Mesenteric fat pad (tissue), 1 donor: ENCODE results near the gene STX18. TPM values are rescaled to one million over a fixed set of nuclear protein-coding genes. Genes with fewer than 3 reads are reported as not detected.
"Not testable (repeated sequence)": the region's sequence is repeated elsewhere in the genome, so short reads cannot be mapped to it uniquely, and the experiment has no call there.

Experiments
- DNase-seq: peaks from one replicate; pipeline ENCODE4 v3.0.0-alpha.2; 2020; ENCODE audit warnings: low spot score
- total RNA-seq: library from RNA; stranded (reverse); fragmentation: NEBNext Ultra II Directional; extraction: Animal tissue kit (Norgen Biotek cat#: 25700); gene quantifications from one replicate; pipeline ENCODE4 v1.2.1, GENCODE V29; 2021
- donor health status: DM: yes; HTN: yes; CAD: no.

Gene STX18
- total RNA-seq, 1 donor from 2014 or later = 24.1 TPM

- DNase-seq = no peak
These were observed 60.4 kb downstream of the STX18 start for GRCh38 chr4:4481399-4481994.

- DNase-seq = no peak
These were observed 61.0 kb downstream of the STX18 start for GRCh38 chr4:4480685-4481398.

- DNase-seq = no peak
These were observed 61.6 kb downstream of the STX18 start for GRCh38 chr4:4480205-4480604.

- DNase-seq = no peak
These were observed 62.5 kb downstream of the STX18 start for GRCh38 chr4:4479366-4479765.

GRCh38 chr4:4477796-4478195, 64.1 kb downstream of the STX18 start:
- DNase-seq = no peak

GRCh38 chr4:4477391-4477790, 64.5 kb downstream of the STX18 start:
- no peak for DNase-seq

GRCh38 chr4:4474476-4474875, 67.4 kb downstream of the STX18 start:
- no peak for DNase-seq

GRCh38 chr4:4472344-4472958, 69.4 kb downstream of the STX18 start:
- DNase-seq = no peak

- DNase-seq = no peak
These were observed 70.7 kb downstream of the STX18 start for GRCh38 chr4:4471195-4471594.

GRCh38 chr4:4470208-4470607, 71.6 kb downstream of the STX18 start:
- no peak for DNase-seq

- not testable (repeated sequence) for DNase-seq
These were observed 76.6 kb downstream of the STX18 start for GRCh38 chr4:4465238-4465637.

GRCh38 chr4:4462970-4463369, 78.9 kb downstream of the STX18 start:
- no peak for DNase-seq

- no peak for DNase-seq
These were observed 80.0 kb downstream of the STX18 start for GRCh38 chr4:4461850-4462249.

GRCh38 chr4:4461178-4461577, 80.7 kb downstream of the STX18 start:
- no peak for DNase-seq

- no peak for DNase-seq
These were observed 81.1 kb downstream of the STX18 start for GRCh38 chr4:4460759-4461158.

- no peak for DNase-seq
These were observed 82.7 kb downstream of the STX18 start for GRCh38 chr4:4459181-4459580.

- no peak for DNase-seq
These were observed 83.9 kb downstream of the STX18 start for GRCh38 chr4:4457803-4458553.

GRCh38 chr4:4456816-4457578, 84.9 kb downstream of the STX18 start:
- DNase-seq = no peak

- DNase-seq = no peak
These were observed 85.5 kb downstream of the STX18 start for GRCh38 chr4:4456351-4456750.

GRCh38 chr4:4455210-4455865, 86.5 kb downstream of the STX18 start:
- DNase-seq = no peak

GRCh38 chr4:4446434-4446833, 95.4 kb downstream of the STX18 start:
- DNase-seq = no peak
